T-helper 1 cell (primary cell): ENCODE measurements around the gene TBCD.
A peak's percentile ranks its signal among the peaks of the same experiment; 100 is the strongest.
"Not testable (repeated sequence)": the region's sequence is repeated elsewhere in the genome, so short reads cannot be mapped to it uniquely, and the experiment has no call there.

Experiments
- DNase-seq, 5 donors: peaks; one replicate each; pipeline ENCODE4 v3.0.0-alpha.2; 2012 to 2020

The TBCD gene

GRCh38 chr17:82729479-82730260 is 22.2 kb upstream of the TBCD start:
- DNase-seq, result no peak

- no peak for DNase-seq
Measured at GRCh38 chr17:82732118-82732743, 19.6 kb upstream of the TBCD start.

GRCh38 chr17:82734987-82735866 is 16.6 kb upstream of the TBCD start, which contains the start of gene FN3K:
FN3K (plus strand) TSS chr17:82735615; CDS start chr17:82735637, 22 bp downstream.
- peak in 2 of 5 donors; percentile 26 to 29 for DNase-seq

- DNase-seq, result no peak
Measured at GRCh38 chr17:82736511-82737185, 15.2 kb upstream of the TBCD start.

- DNase-seq, result no peak
Measured at GRCh38 chr17:82737967-82738877, 13.6 kb upstream of the TBCD start.

GRCh38 chr17:82740906-82741759 is 10.7 kb upstream of the TBCD start:
- no peak for DNase-seq

- DNase-seq, result no peak
Measured at GRCh38 chr17:82743344-82744219, 8.3 kb upstream of the TBCD start.

- DNase-seq, result not testable (repeated sequence)
Measured at GRCh38 chr17:82744736-82745135, 7.1 kb upstream of the TBCD start.

GRCh38 chr17:82745524-82745923 is 6.3 kb upstream of the TBCD start:
- no peak for DNase-seq

GRCh38 chr17:82748756-82749155 is 3.1 kb upstream of the TBCD start:
- DNase-seq, result no peak

- no peak for DNase-seq
Measured at GRCh38 chr17:82750241-82750908, 1.5 kb upstream of the TBCD start.

GRCh38 chr17:82751171-82751570 is 694 bp upstream of the TBCD start:
- no peak for DNase-seq

- peak in 2 of 5 donors; percentile 14 to 54 for DNase-seq
Measured at GRCh38 chr17:82752371-82753200, 721 bp downstream of the TBCD start.

GRCh38 chr17:82753201-82753464 is 1.3 kb downstream of the TBCD start:
- no peak for DNase-seq

GRCh38 chr17:82754297-82755208 is 2.7 kb downstream of the TBCD start:
- no peak for DNase-seq

- DNase-seq, result no peak
Measured at GRCh38 chr17:82756166-82756565, 4.3 kb downstream of the TBCD start.

GRCh38 chr17:82765371-82765770 is 13.5 kb downstream of the TBCD start:
- DNase-seq, result no peak
